Lung microvascular endothelial cell (primary cell): Measurements from ENCODE around the gene TSEN34. TPM values are rescaled to one million over a fixed set of nuclear protein-coding genes. Genes with fewer than 3 reads are reported as not detected.
"Not testable (repeated sequence)": the region's sequence is repeated elsewhere in the genome, so short reads cannot be mapped to it uniquely, and the experiment has no call there.

ENCODE experiments used
- DNase-seq, 2 donors: peaks; one replicate each; pipeline versions ENCODE4 v3.0.0 to v3.0.0-alpha.2; 2010; ENCODE audit warnings: low read depth in 2 of 2
- total RNA-seq: library from RNA; depleted of rRNA; stranded (reverse); fragments of >200 nt; gene quantifications from 2 replicates; pipeline ENCODE4 v1.2.1, GENCODE V29; 2014

Gene TSEN34
- total RNA-seq, 1 donor from 2014 or later = 35.1 TPM

GRCh38 chr19:54186934-54187381 is 4.2 kb upstream of the TSEN34 start:
- DNase-seq = no peak

GRCh38 chr19:54188215-54188871 is 2.8 kb upstream of the TSEN34 start:
- peak in 1 of 2 donors; percentile 89 for DNase-seq

GRCh38 chr19:54189145-54189734 is 1.9 kb upstream of the TSEN34 start, which contains the start of gene MBOAT7:
TSS of gene MBOAT7 (minus strand) at chr19:54189580. CDS start at chr19:54188508, 1,072 bp downstream.
- no peak for DNase-seq

GRCh38 chr19:54189735-54190502 is 1.2 kb upstream of the TSEN34 start:
- peak; percentile 100 for DNase-seq

- DNase-seq = peak; percentile 100
Observed at GRCh38 chr19:54190503-54191010, 551 bp upstream of the TSEN34 start.

- DNase-seq = no peak
Observed at GRCh38 chr19:54191811-54192453, 824 bp downstream of the TSEN34 start.

- no peak for DNase-seq
Observed at GRCh38 chr19:54193011-54193410, 1.9 kb downstream of the TSEN34 start.

GRCh38 chr19:54194463-54194862 is 3.4 kb downstream of the TSEN34 start:
- not testable (repeated sequence) for DNase-seq

- DNase-seq = no peak
Observed at GRCh38 chr19:54196536-54196935, 5.4 kb downstream of the TSEN34 start.

- no peak for DNase-seq
Observed at GRCh38 chr19:54197121-54197520, 6.0 kb downstream of the TSEN34 start.

GRCh38 chr19:54199401-54199800 is 8.3 kb downstream of the TSEN34 start:
- no peak for DNase-seq

GRCh38 chr19:54201172-54201701 is 10.1 kb downstream of the TSEN34 start:
- DNase-seq = no peak

- DNase-seq = no peak
Observed at GRCh38 chr19:54201980-54202379, 10.9 kb downstream of the TSEN34 start.

GRCh38 chr19:54203151-54203611 is 12.1 kb downstream of the TSEN34 start:
- no peak for DNase-seq

GRCh38 chr19:54204767-54205468 is 13.8 kb downstream of the TSEN34 start:
- no peak for DNase-seq

GRCh38 chr19:54206030-54206830 is 15.1 kb downstream of the TSEN34 start:
- no peak for DNase-seq

- DNase-seq = no peak
Observed at GRCh38 chr19:54206831-54207177, 15.7 kb downstream of the TSEN34 start.

GRCh38 chr19:54207193-54207592 is 16.1 kb downstream of the TSEN34 start:
- not testable (repeated sequence) for DNase-seq

GRCh38 chr19:54207676-54207982 is 16.5 kb downstream of the TSEN34 start:
- DNase-seq = no peak
